B cell (primary cell): ENCODE results near the gene AHNAK.

ENCODE experiments used
- EZH2 ChIP-seq: IDR thresholded peaks from 2 replicates; pipeline ENCODE4 v1.6.1; 2012; ENCODE audit warnings: borderline replicate concordance, low read depth, mild to moderate bottlenecking, moderate library complexity, low read length; ENCODE audit not compliant: insufficient read depth, poor library complexity, severe bottlenecking
- TF ChIP-seq, protein P1 (sequence below): fragments of 200-600 bp; IDR thresholded peaks from one replicate; pipeline ENCODE4 v1.8.0; 2022; ENCODE audit warnings: antibody characterized with exemption, mild to moderate bottlenecking

DNA sequence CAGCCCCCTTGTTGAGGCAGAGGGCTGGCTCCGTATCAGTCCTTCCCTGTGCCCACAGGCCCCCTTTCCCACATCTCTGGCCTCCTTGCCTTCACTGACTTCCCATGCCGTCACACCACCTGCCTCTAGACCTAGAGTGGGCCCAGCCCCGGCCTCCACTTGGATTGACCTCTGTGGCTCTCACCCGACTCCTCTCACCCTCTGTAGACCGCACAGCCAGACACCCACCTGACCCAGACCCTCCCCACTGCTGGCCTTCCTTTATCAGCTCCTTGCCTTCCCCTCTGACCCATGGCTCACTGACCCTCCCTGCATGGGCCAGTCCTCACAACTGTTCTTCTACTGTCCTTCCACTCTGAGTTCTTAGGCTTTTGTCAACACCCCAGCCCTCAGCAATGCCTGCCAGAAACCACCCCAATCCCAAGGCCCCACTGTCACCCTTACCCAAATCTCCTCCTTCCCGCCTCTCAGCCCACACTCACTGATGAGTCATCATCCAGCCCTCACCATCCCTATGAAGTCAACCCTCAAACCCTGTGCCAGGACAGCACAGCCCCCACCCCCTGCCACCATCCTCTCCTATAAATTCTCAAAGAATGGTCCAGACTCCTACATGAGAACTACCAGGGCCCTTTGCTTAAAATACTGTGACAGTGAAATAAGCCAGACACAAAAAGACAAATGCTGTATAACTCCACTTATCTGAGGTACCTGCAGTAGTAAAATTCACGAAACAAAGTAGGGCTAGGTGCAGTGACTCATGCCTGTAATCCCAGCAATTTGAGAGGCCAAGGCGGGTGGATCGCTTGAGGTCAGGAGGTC is 74.3 kb downstream of the AHNAK start:
- TF ChIP-seq, protein P1, sequence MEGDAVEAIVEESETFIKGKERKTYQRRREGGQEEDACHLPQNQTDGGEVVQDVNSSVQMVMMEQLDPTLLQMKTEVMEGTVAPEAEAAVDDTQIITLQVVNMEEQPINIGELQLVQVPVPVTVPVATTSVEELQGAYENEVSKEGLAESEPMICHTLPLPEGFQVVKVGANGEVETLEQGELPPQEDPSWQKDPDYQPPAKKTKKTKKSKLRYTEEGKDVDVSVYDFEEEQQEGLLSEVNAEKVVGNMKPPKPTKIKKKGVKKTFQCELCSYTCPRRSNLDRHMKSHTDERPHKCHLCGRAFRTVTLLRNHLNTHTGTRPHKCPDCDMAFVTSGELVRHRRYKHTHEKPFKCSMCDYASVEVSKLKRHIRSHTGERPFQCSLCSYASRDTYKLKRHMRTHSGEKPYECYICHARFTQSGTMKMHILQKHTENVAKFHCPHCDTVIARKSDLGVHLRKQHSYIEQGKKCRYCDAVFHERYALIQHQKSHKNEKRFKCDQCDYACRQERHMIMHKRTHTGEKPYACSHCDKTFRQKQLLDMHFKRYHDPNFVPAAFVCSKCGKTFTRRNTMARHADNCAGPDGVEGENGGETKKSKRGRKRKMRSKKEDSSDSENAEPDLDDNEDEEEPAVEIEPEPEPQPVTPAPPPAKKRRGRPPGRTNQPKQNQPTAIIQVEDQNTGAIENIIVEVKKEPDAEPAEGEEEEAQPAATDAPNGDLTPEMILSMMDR, result no peak
- no peak for TF ChIP-seq EZH2
